Mesothelial cell of epicardium (in vitro differentiated cells): ENCODE data around the gene MOK. TPM values are rescaled to one million over a fixed set of nuclear protein-coding genes. Genes with fewer than 3 reads are reported as not detected.

Experiments used
- DNase-seq, 2 experiments: peaks; one replicate each; pipeline ENCODE4 v3.0.0; 2021; ENCODE audit warnings: low spot score in 2 of 2; ENCODE audit not compliant: unreplicated experiment in 2 of 2
- H3K27ac Mint-ChIP-seq: 2 replicates; pipeline ENCODE4 v1.8.0; 2021; ENCODE audit warnings: mixed read lengths
- H3K27me3 Mint-ChIP-seq: 2 replicates; pipeline ENCODE4 v1.8.0; 2021; ENCODE audit warnings: low read depth, mixed read lengths
- H3K36me3 Mint-ChIP-seq: 2 replicates; pipeline ENCODE4 v1.8.0; 2021; ENCODE audit warnings: mixed read lengths
- H3K4me1 Mint-ChIP-seq: 2 replicates; pipeline ENCODE4 v1.8.0; 2021; ENCODE audit warnings: mixed read lengths
- H3K4me3 Mint-ChIP-seq: 2 replicates; pipeline ENCODE4 v1.8.0; 2021; ENCODE audit warnings: mild to moderate bottlenecking, moderate library complexity, mixed read lengths
- H3K9me3 Mint-ChIP-seq: 2 replicates; pipeline ENCODE4 v1.8.0; 2021; ENCODE audit warnings: mixed read lengths
- total RNA-seq: library from RNA; stranded (reverse); gene quantifications from 3 replicates; pipeline ENCODE4 v1.2.1, GENCODE V29; 2021
- TF ChIP-seq, protein P1 (sequence below): fragments of 200-600 bp; sonication (generic); IDR thresholded peaks from one replicate; pipeline ENCODE4 v1.5.0; 2021; ENCODE audit warnings: antibody characterized with exemption; ENCODE audit not compliant: unreplicated experiment

MOK gene
- total RNA-seq, 1 donor from 2014 or later: 34.9 TPM

DNA sequence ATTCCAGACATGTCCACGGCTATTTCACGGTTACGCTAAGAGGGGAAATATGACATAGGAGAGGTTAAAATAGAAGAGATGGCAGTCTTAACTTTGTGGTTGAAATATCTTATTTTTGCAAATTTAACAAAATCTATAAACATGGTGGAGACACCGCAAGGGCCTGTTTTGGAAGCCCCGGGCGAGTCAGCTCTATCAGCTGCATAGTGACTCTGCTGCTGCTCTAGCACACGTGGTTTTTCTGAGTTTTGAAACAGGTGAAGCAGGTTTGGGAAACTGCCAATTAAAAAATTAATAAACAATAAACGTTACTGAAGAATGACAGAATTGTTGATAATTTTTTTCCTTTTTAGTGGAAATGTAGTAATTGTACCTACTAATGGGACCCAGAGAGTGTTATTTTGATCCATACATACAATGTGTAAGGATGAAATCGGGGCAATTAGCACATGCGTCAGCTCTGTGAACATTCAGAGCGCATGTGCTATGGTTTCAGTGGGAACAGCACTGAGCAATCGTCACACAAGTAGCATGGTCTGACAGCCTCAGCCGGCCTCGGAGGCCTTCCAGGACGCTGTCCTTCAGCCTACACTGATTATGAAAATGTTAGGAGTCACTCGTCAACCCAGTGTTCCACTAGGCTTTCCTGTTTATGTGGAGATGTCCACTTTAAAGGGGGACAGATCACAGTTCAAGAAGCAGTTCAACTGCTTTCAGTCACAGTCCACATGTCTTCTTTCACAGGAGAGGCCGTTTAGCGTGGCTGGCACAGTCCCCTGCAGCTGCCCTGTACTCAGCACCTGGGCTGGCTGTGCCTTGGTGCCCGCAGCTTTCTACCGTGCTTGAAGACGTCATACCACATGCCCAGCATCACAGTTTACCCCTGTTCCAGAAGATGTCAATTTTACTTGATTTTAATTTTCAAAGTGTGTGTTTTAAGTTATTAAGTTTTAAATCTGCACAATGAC lies 51.8 kb downstream of the MOK start:
- H3K9me3 Mint-ChIP-seq: no peaks in the 10 kb centered on the region
- no peaks in the 10 kb centered on the region for H3K27me3 Mint-ChIP-seq
- no peak overlapping the region for H3K27ac Mint-ChIP-seq

GRCh38 chr14:102251161-102251560 lies 53.8 kb downstream of the MOK start:
- no peaks in the 10 kb centered on the region for H3K9me3 Mint-ChIP-seq
- peaks cover 7% of the 10 kb centered on the region for H3K4me1 Mint-ChIP-seq

More for the DNA sequence above, 51.8 kb downstream of the MOK start:
- TF ChIP-seq, protein P1, sequence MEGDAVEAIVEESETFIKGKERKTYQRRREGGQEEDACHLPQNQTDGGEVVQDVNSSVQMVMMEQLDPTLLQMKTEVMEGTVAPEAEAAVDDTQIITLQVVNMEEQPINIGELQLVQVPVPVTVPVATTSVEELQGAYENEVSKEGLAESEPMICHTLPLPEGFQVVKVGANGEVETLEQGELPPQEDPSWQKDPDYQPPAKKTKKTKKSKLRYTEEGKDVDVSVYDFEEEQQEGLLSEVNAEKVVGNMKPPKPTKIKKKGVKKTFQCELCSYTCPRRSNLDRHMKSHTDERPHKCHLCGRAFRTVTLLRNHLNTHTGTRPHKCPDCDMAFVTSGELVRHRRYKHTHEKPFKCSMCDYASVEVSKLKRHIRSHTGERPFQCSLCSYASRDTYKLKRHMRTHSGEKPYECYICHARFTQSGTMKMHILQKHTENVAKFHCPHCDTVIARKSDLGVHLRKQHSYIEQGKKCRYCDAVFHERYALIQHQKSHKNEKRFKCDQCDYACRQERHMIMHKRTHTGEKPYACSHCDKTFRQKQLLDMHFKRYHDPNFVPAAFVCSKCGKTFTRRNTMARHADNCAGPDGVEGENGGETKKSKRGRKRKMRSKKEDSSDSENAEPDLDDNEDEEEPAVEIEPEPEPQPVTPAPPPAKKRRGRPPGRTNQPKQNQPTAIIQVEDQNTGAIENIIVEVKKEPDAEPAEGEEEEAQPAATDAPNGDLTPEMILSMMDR: no peak
- H3K4me3 Mint-ChIP-seq: no peak overlapping the region
- DNase-seq: no peak
- peaks cover 7% of the 10 kb centered on the region for H3K4me1 Mint-ChIP-seq
- H3K36me3 Mint-ChIP-seq: peaks cover 8% of the 10 kb centered on the region

DNA sequence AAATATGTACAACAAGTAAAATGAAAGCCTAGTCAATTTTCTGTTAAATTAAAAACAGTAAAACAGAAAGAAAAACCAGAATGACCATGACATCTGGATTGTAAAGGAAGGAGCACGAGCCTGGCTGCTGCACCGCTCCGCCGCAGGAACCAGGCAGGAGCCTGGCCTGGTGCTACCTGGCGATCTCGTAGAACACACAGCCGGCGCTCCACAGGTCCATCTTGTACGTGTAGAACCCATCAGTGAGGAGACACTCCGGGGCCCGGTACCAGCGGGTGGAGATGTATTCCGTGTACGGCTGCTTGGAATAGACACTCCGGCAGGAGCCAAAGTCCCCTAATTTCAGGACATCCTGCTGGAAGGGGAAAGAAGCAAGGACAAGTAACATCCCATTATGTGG lies 54.3 kb downstream of the MOK start:
- Mint-ChIP-seq H3K36me3 (peaks cover 4% of the 10 kb centered on the region), H3K27ac (no peak overlapping the region), H3K9me3 (no peaks in the 10 kb centered on the region), H3K27me3 (no peaks in the 10 kb centered on the region), H3K4me1 (peaks cover 5% of the 10 kb centered on the region), H3K4me3 (no peak overlapping the region)
- DNase-seq: no peak
- TF ChIP-seq, protein P1: no peak

More at GRCh38 chr14:102251161-102251560, 53.8 kb downstream of the MOK start:
- no peak overlapping the region for H3K4me3 Mint-ChIP-seq
- DNase-seq: no peak
- H3K27me3 Mint-ChIP-seq: no peaks in the 10 kb centered on the region
- peaks cover 4% of the 10 kb centered on the region for H3K36me3 Mint-ChIP-seq
- TF ChIP-seq, protein P1: no peak
- no peak overlapping the region for H3K27ac Mint-ChIP-seq

GRCh38 chr14:102249981-102250380 lies 55.0 kb downstream of the MOK start:
- H3K4me1 Mint-ChIP-seq: peaks cover 2% of the 10 kb centered on the region
- peaks cover 4% of the 10 kb centered on the region for H3K36me3 Mint-ChIP-seq
- H3K9me3 Mint-ChIP-seq: no peaks in the 10 kb centered on the region
- TF ChIP-seq, protein P1: no peak
- no peaks in the 10 kb centered on the region for H3K27me3 Mint-ChIP-seq
- DNase-seq: no peak
- H3K27ac Mint-ChIP-seq: no peak overlapping the region
- H3K4me3 Mint-ChIP-seq: no peak overlapping the region

GRCh38 chr14:102249041-102249440 lies 55.9 kb downstream of the MOK start:
- peaks cover 4% of the 10 kb centered on the region for H3K36me3 Mint-ChIP-seq

More at GRCh38 chr14:102249041-102249440, 55.9 kb downstream of the MOK start:
- Mint-ChIP-seq H3K27me3 (no peaks in the 10 kb centered on the region), H3K4me3 (no peak overlapping the region), H3K4me1 (no peaks in the 10 kb centered on the region), H3K9me3 (no peaks in the 10 kb centered on the region), H3K27ac (no peak overlapping the region)
- TF ChIP-seq, protein P1: no peak
- DNase-seq: no peak
